Liver (tissue), 9 donors: Measurements from ENCODE around the gene GNAI3. TPM values are rescaled to one million over a fixed set of nuclear protein-coding genes. Genes with fewer than 3 reads are reported as not detected.

Experiments
- DNase-seq: peaks from one replicate; pipeline ENCODE4 v3.0.0-alpha.2; 2017; ENCODE audit warnings: low spot score
- H3K27ac ChIP-seq, 2 donors: one replicate each; pipeline ENCODE4 v1.7.0; 2013; ENCODE audit warnings: inconsistent platforms in 2 of 2, low read length in 2 of 2, control low read depth in 1 of 2, low read depth in 1 of 2, mild to moderate bottlenecking in 1 of 2
- H3K27me3 ChIP-seq, 4 donors: one replicate each; pipeline versions ENCODE4 v1.6.1 to v1.7.0; 2013; ENCODE audit warnings: low read length in 3 of 4, inconsistent platforms in 1 of 4, mild to moderate bottlenecking in 1 of 4, moderate library complexity in 1 of 4; ENCODE audit not compliant: control insufficient read depth in 4 of 4, insufficient read depth in 4 of 4
- H3K36me3 ChIP-seq, 4 donors: one replicate each; pipeline versions ENCODE4 v1.6.1 to v1.7.0; 2013; ENCODE audit warnings: low read length in 3 of 4, mild to moderate bottlenecking in 3 of 4, low read depth in 1 of 4, moderate library complexity in 1 of 4; ENCODE audit not compliant: control insufficient read depth in 4 of 4, insufficient read depth in 3 of 4
- H3K4me1 ChIP-seq, 4 donors: one replicate each; pipeline versions ENCODE4 v1.6.1 to v1.7.0; 2013; ENCODE audit warnings: low read length in 3 of 4, mild to moderate bottlenecking in 3 of 4, moderate library complexity in 1 of 4; ENCODE audit not compliant: control insufficient read depth in 4 of 4, insufficient read depth in 4 of 4
- H3K4me3 ChIP-seq, 3 donors: one replicate each; pipeline versions ENCODE4 v1.6.1 to v1.7.0; 2013; ENCODE audit warnings: low read length in 3 of 3, control low read depth in 1 of 3, low read depth in 1 of 3, mild to moderate bottlenecking in 1 of 3
- H3K9ac ChIP-seq, 2 donors: one replicate each; pipeline ENCODE4 v1.7.0; 2013; ENCODE audit warnings: low read length in 2 of 2, mild to moderate bottlenecking in 2 of 2, moderate library complexity in 2 of 2, control low read depth in 1 of 2, low read depth in 1 of 2
- H3K9me3 ChIP-seq, 4 donors: one replicate each; pipeline versions ENCODE4 v1.6.1 to v1.7.0; 2013; ENCODE audit warnings: low read length in 3 of 4; ENCODE audit not compliant: control insufficient read depth in 4 of 4
- ATF3 ChIP-seq: IDR thresholded peaks from 2 replicates; pipeline ENCODE4 v1.6.1; 2016; ENCODE audit warnings: antibody characterized with exemption
- CTCF ChIP-seq: fragments of 150-350 bp; IDR thresholded peaks from 2 replicates; pipeline ENCODE4 v1.5.1; 2017; ENCODE audit warnings: improper control_type of control experiment, low read depth, low read length; ENCODE audit not compliant: missing input control
- FOXA2 ChIP-seq: IDR thresholded peaks from 2 replicates; pipeline ENCODE4 v1.6.1; 2016; ENCODE audit warnings: antibody characterized with exemption
- GABPA ChIP-seq, 2 donors: IDR thresholded peaks in 1 of 2; conservative IDR thresholded peaks in 1 of 2; 2 replicates each; pipeline ENCODE4 v1.6.1; 2016; ENCODE audit warnings: antibody characterized with exemption in 2 of 2, mild to moderate bottlenecking in 1 of 2, moderate library complexity in 1 of 2
- HNF4A ChIP-seq, 2 donors: conservative IDR thresholded peaks; 2 replicates each; pipeline ENCODE4 v1.6.1; 2016; ENCODE audit warnings: antibody characterized with exemption in 2 of 2, mild to moderate bottlenecking in 2 of 2
- JUND ChIP-seq, 2 donors: IDR thresholded peaks; 2 replicates each; pipeline ENCODE4 v1.6.1; 2016; ENCODE audit warnings: antibody characterized with exemption in 2 of 2
- RAD21 ChIP-seq, 2 donors: IDR thresholded peaks; 2 replicates each; pipeline ENCODE4 v1.6.1; 2016; ENCODE audit warnings: antibody characterized with exemption in 2 of 2, mild to moderate bottlenecking in 2 of 2
- REST ChIP-seq: IDR thresholded peaks from 2 replicates; pipeline ENCODE4 v1.6.1; 2016; ENCODE audit warnings: antibody characterized with exemption, mild to moderate bottlenecking
- WGBS: extraction: QIAGEN DNeasy Blood & Tissue Kit; methylation state at CpG from one replicate; pipeline ENCODE4 v1.1.7; 2013; 5-methylcytosine and 5-hydroxymethylcytosine counted together
- polyA plus RNA-seq, 2 donors: library from polyadenylated mRNA; stranded (reverse) in 1 of 2; unstranded in 1 of 2; fragments of 200-250 nt in 1 of 2; fragments of >200 nt in 1 of 2; fragmentation: Nextera tagmentation in 1 of 2; extraction: Ambion mirVana in 1 of 2; gene quantifications; one replicate each; pipeline versions ENCODE4 v1.2.1 to v1.2.3, GENCODE V29; 2013 to 2015
- total RNA-seq, 2 donors: library from RNA; depleted of rRNA; stranded (reverse); fragments of >200 nt; gene quantifications; one replicate each; pipeline ENCODE4 v1.2.3, GENCODE V29; 2014
- donor health status: healthy.
- donor health status: healthy.
- donor health status: healthy.
- donor health status: healthy.
- donor health status: healthy.

The GNAI3 gene
- total and polyA plus RNA-seq, 4 donors = 1.9 to 6.5 (median 4.3) TPM

- Histone ChIP-seq H3K9ac (peak overlapping the region; percentile 78 to 96), H3K9me3 (no peaks in the 10 kb centered on the region), H3K27me3 (no peaks in the 10 kb centered on the region), H3K4me1 (peaks cover 8 to 70% (median 53%) of the 10 kb centered on the region in 4 donors), H3K4me3 (peak overlapping the region; percentile 66 to 87 (median 77)), H3K36me3 (no peaks in the 10 kb centered on the region), H3K27ac (peak overlapping the region; percentile 87 to 93)
- DNase-seq = no peak
- peak; percentile 8 for TF ChIP-seq REST
- no peak for TF ChIP-seq JUND (IDR thresholded peaks at IDR 0.05)
- TF ChIP-seq HNF4A (conservative IDR thresholded peaks at IDR 0.05) = peak in 1 of 2 donors; percentile 39
- 0% methylated on average over 9 of the region's 9 CpGs for WGBS
These were observed 72.0 kb downstream of the GNAI3 start for GRCh38 chr1:109620401-109620791.

- H3K4me1 ChIP-seq = peaks cover 8 to 68% (median 51%) of the 10 kb centered on the region in 4 donors
- H3K27me3 ChIP-seq = no peaks in the 10 kb centered on the region
- no peaks in the 10 kb centered on the region for H3K9me3 ChIP-seq
- peaks cover 0 to 2% (median 0%) of the 10 kb centered on the region in 4 donors for H3K36me3 ChIP-seq
- peak overlapping the region; percentile 87 to 93 for H3K27ac ChIP-seq
- peak in 1 of 2 donors; percentile 79 for TF ChIP-seq GABPA (IDR thresholded peaks at IDR 0.05 in 1 of 2, conservative IDR thresholded peaks at IDR 0.05 in 1 of 2)
- peak in 1 of 2 donors; percentile 32 for TF ChIP-seq RAD21 (IDR thresholded peaks at IDR 0.05)
- no peak for TF ChIP-seq ATF3
- no peak for TF ChIP-seq FOXA2
- peak; percentile 84 for DNase-seq
- peak overlapping the region; percentile 66 to 87 (median 77) for H3K4me3 ChIP-seq
- under 1% methylated on average over 18 of the region's 18 CpGs for WGBS
- peak overlapping the region; percentile 78 to 96 for H3K9ac ChIP-seq
These were observed 72.4 kb downstream of the GNAI3 start for GRCh38 chr1:109620841-109621286.

- Histone ChIP-seq H3K4me3 (peak overlapping the region; percentile 66 to 87 (median 77)), H3K27ac (no peak overlapping the region), H3K9me3 (no peaks in the 10 kb centered on the region), H3K4me1 (peaks cover 8 to 62% (median 47%) of the 10 kb centered on the region in 4 donors), H3K27me3 (no peaks in the 10 kb centered on the region), H3K9ac (no peak overlapping the region), H3K36me3 (peaks cover 0 to 8% (median 2%) of the 10 kb centered on the region in 4 donors)
- WGBS = 45% methylated on average over 13 of the region's 13 CpGs
- TF ChIP-seq ATF3 (no peak), CTCF (no peak)
- no peak for DNase-seq
These were observed 73.1 kb downstream of the GNAI3 start for GRCh38 chr1:109621379-109622136.
